Calu3 (cell line): Measurements from ENCODE around the gene TAOK1. TPM values are rescaled to one million over a fixed set of nuclear protein-coding genes. Genes with fewer than 3 reads are reported as not detected.

Experiments used
- BruUV-seq: library from RNA; stranded (reverse); fragments of 400-500 nt; replicated peaks from 2 replicates; lab custom pipeline; 2021; lab: Mats Ljungman, UMichigan
- CTCF ChIA-PET: fragments of 300-600 bp; sonication (Branson Sonifier 250); formaldehyde crosslinking; loops from one replicate; lab custom pipeline; 2022; ENCODE audit warnings: antibody characterized with exemption; lab: Charles Lee
- DNase-seq: peaks from one replicate; pipeline ENCODE4 v3.0.0; 2022
- H3K27ac Mint-ChIP-seq: one replicate; pipeline ENCODE4 v1.8.0; 2022; ENCODE audit warnings: mixed read lengths; ENCODE audit not compliant: unreplicated experiment
- H3K27me3 Mint-ChIP-seq: one replicate; pipeline ENCODE4 v1.8.0; 2022; ENCODE audit warnings: mixed read lengths; ENCODE audit not compliant: unreplicated experiment
- H3K36me3 Mint-ChIP-seq: one replicate; pipeline ENCODE4 v1.8.0; 2022; ENCODE audit warnings: mild to moderate bottlenecking, moderate library complexity, mixed read lengths; ENCODE audit not compliant: insufficient read depth, unreplicated experiment
- H3K4me1 Mint-ChIP-seq: one replicate; pipeline ENCODE4 v1.8.0; 2022; ENCODE audit warnings: mild to moderate bottlenecking, low read depth, mixed read lengths; ENCODE audit not compliant: unreplicated experiment
- H3K4me3 Mint-ChIP-seq: one replicate; pipeline ENCODE4 v1.8.0; 2022; ENCODE audit warnings: mild to moderate bottlenecking, low read depth, moderate library complexity, mixed read lengths; ENCODE audit not compliant: unreplicated experiment
- H3K9me3 Mint-ChIP-seq: one replicate; pipeline ENCODE4 v1.8.0; 2022; ENCODE audit warnings: low read depth, mixed read lengths; ENCODE audit not compliant: unreplicated experiment
- CTCF ChIP-seq: fragments of 200-600 bp; IDR thresholded peaks from one replicate; pipeline ENCODE4 v1.8.0; 2022; ENCODE audit warnings: antibody characterized with exemption; ENCODE audit not compliant: unreplicated experiment
- intact Hi-C: fragments of 100-400 bp; cut with micrococcal nuclease; formaldehyde crosslinking; loops from one replicate; pipeline ENCODE4 v1.10.0; 2022; ENCODE audit not compliant: unreplicated experiment
- total RNA-seq: library from RNA; stranded (reverse); gene quantifications from 2 replicates; pipeline ENCODE4 v1.2.3, GENCODE V29; 2022

Gene TAOK1
- total RNA-seq, 1 experiment from 2014 or later, result 78.1 TPM

DNA sequence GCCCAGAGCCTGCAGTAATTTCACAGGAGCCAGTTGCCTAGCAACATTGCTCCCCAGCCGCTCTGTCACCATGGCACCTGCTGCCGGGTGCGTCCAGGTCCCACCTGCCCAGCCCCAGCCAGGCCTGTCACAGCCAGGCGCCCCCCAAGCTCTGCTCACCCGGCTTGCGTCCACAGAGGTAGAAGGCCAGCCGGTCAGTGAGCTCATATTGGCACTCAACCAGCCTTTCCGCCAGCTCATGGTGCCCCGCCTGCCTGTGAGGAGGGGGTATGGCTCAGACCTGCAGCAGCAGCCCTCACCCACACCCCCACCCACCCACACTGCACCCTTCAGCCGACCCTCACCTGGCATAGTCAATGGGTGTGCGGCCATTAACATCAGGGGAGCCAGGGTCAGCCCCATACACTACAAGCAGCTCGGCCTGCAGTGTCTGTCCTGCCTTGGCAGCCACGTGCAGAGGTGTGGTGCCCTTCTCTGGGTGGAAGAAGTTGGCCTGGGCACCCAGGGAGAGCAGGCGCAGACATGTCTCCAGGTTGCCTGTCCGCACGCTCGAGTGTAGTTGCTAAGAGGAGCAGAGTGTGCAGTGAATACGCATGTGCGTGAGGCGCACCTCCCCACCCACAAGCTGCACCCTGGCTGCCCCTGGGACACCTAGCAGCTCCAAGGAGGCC is 191.6 kb downstream of the TAOK1 start:
- H3K9me3 Mint-ChIP-seq, result no peaks in the 10 kb centered on the region
- no peak for TF ChIP-seq CTCF
- CTCF ChIA-PET, result interaction anchor here (0.6 to 2.4 kb wide), 4 partner anchors 10 to 512 kb away, joined by 3 to 18 read pairs (median 8); partner anchors contain the start of gene ANKRD13B
- intact Hi-C loops, result loop anchor here (2.0 to 5.0 kb wide), 2 partner anchors 36 to 439 kb away; no protein-coding TSS in a partner anchor
- DNase-seq, result no peak
- H3K36me3 Mint-ChIP-seq, result peaks cover 15% of the 10 kb centered on the region
- H3K4me1 Mint-ChIP-seq, result peaks cover 9% of the 10 kb centered on the region
- H3K4me3 Mint-ChIP-seq, result no peak overlapping the region
- H3K27ac Mint-ChIP-seq, result no peak overlapping the region
- no TSS peak for BruUV-seq
- no peaks in the 10 kb centered on the region for H3K27me3 Mint-ChIP-seq

GRCh38 chr17:29582254-29582765 is 192.1 kb downstream of the TAOK1 start:
- H3K9me3 Mint-ChIP-seq, result no peaks in the 10 kb centered on the region
- no TSS peak for BruUV-seq
- TF ChIP-seq CTCF, result no peak
- no peak overlapping the region for H3K27ac Mint-ChIP-seq
- intact Hi-C loops, result loop anchor here (5.0 kb wide), 1 partner anchor 35 kb away; no protein-coding TSS in a partner anchor
- CTCF ChIA-PET, result interaction anchor here (0.6 to 1.8 kb wide), 2 partner anchors 35 to 49 kb away, joined by 4 to 11 read pairs; no protein-coding TSS in a partner anchor
- no peak overlapping the region for H3K4me3 Mint-ChIP-seq
- DNase-seq, result no peak
- H3K36me3 Mint-ChIP-seq, result peaks cover 15% of the 10 kb centered on the region
- peaks cover 9% of the 10 kb centered on the region for H3K4me1 Mint-ChIP-seq
- H3K27me3 Mint-ChIP-seq, result no peaks in the 10 kb centered on the region

GRCh38 chr17:29582772-29583171 is 192.6 kb downstream of the TAOK1 start:
- H3K27ac Mint-ChIP-seq, result no peak overlapping the region
- no peak overlapping the region for H3K4me3 Mint-ChIP-seq
- no TSS peak for BruUV-seq
- no peaks in the 10 kb centered on the region for H3K9me3 Mint-ChIP-seq
- peaks cover 12% of the 10 kb centered on the region for H3K4me1 Mint-ChIP-seq
- CTCF ChIA-PET, result no interaction called here
- intact Hi-C loops, result loop anchor here (5.0 kb wide), 1 partner anchor 35 kb away; no protein-coding TSS in a partner anchor
- no peak for DNase-seq
- no peak for TF ChIP-seq CTCF
- no peaks in the 10 kb centered on the region for H3K27me3 Mint-ChIP-seq
- H3K36me3 Mint-ChIP-seq, result peaks cover 15% of the 10 kb centered on the region

DNA sequence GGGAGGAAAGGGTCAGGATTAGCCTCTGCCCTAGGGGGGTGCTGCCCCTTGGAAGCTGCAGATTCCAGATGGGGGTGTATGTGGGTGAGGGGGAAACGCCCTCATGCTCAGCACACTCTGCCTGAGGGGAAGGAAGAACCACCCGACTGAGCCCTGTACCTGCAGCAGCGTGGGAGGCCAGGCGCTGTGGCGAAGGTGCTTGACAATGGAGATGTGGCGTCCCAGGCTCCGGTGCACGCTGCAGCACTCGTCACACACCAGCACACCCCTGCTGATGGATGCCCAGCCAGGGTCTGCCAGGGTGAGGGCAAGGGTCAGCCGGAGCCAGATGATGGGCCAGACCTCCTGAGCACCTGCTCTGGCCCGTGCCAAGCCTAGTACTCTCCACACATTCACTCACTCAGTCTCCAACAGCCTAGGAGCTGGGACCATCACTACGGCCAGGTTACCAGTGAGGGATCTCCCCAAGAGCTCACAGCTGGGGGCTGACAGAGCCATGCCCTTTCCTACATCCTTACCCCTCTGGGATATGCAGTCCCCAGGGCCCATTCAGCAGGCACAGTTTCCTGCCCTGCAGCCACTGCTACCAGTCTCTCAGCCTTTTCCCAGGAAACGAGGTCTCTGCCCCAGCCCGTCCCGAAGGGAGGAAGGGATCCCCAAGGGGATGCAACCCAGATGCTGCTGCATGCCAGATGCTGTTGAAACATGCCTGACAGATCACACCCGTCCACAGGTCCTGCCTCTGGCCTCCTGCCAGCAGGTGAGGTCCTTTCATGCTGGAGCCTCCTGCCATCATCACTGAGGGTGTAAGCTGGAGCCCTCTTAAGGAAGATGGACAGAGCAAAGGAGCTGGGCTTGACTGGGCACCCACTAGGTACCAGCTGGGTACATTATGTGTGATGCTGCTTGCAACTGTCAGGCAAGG is 193.4 kb downstream of the TAOK1 start:
- no peak for DNase-seq
- CTCF ChIA-PET, result no interaction called here
- Mint-ChIP-seq H3K4me3 (no peak overlapping the region), H3K9me3 (no peaks in the 10 kb centered on the region), H3K27me3 (no peaks in the 10 kb centered on the region), H3K36me3 (peaks cover 23% of the 10 kb centered on the region), H3K4me1 (peaks cover 19% of the 10 kb centered on the region), H3K27ac (no peak overlapping the region)
- intact Hi-C loops, result loop anchor here (5.0 kb wide), 1 partner anchor 34 kb away; no protein-coding TSS in a partner anchor
- TF ChIP-seq CTCF, result no peak
- no TSS peak for BruUV-seq
